ENCODE measurements around the gene HIPK2.

The HIPK2 gene

DNA sequence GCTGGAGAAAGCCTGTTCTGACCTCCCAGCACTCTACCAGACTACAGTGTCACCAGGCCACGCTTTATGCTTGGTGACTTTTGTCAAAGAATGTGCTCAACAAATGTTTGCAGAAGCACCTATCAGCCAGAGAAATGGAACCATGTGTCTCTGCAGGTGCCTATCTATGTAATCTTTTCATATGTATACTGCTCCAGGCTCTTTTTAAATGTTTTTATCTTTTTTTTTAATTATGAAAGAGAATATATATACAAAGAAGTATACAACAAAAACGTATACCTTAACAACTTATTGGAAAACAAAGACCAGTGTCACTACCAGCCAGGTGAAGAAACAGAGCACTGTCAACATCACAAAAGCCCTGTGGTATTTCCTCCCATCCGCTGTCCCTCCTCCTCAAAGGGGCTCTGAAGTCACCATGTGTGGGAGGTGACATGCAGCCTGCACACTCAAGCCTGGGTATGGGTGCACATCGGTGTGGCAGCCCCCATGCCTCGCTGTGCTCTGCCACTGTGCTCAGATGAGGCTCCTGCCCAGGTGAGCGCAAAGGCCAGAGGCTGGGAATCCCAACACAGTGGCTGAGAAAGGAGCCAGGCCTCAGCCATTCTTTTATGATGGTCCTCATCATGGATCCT lies 133.7 kb downstream of the HIPK2 start:
- H3K9ac ChIP-seq = no peak overlapping the region
- no peak overlapping the region for H3K27ac ChIP-seq
- TF ChIP-seq, protein P1, sequence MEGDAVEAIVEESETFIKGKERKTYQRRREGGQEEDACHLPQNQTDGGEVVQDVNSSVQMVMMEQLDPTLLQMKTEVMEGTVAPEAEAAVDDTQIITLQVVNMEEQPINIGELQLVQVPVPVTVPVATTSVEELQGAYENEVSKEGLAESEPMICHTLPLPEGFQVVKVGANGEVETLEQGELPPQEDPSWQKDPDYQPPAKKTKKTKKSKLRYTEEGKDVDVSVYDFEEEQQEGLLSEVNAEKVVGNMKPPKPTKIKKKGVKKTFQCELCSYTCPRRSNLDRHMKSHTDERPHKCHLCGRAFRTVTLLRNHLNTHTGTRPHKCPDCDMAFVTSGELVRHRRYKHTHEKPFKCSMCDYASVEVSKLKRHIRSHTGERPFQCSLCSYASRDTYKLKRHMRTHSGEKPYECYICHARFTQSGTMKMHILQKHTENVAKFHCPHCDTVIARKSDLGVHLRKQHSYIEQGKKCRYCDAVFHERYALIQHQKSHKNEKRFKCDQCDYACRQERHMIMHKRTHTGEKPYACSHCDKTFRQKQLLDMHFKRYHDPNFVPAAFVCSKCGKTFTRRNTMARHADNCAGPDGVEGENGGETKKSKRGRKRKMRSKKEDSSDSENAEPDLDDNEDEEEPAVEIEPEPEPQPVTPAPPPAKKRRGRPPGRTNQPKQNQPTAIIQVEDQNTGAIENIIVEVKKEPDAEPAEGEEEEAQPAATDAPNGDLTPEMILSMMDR (conservative IDR thresholded peaks at IDR 0.05; ENCODE audit: low read depth, low read length) = no peak
- no peaks in the 10 kb centered on the region for H3K36me3 ChIP-seq (ENCODE audit: insufficient read depth)
- peaks cover under 1% of the 10 kb centered on the region for H3K4me1 ChIP-seq (ENCODE audit: low read depth, poor library complexity, severe bottlenecking)
- H4K20me1 ChIP-seq (ENCODE audit: insufficient read depth) = no peaks in the 10 kb centered on the region
- H3K79me2 ChIP-seq (ENCODE audit: insufficient read depth, low read depth) = no peaks in the 10 kb centered on the region
- no peak overlapping the region for H2AFZ ChIP-seq (ENCODE audit: low read depth)
- H3K4me3 ChIP-seq (IDR thresholded peaks at IDR 0.05; ENCODE audit: insufficient read depth, low read depth, low read length) = no peak overlapping the region
- no peaks in the 10 kb centered on the region for H3K27me3 ChIP-seq (ENCODE audit: insufficient read depth, low read depth)
- no peak overlapping the region for H3K4me2 ChIP-seq

DNA sequence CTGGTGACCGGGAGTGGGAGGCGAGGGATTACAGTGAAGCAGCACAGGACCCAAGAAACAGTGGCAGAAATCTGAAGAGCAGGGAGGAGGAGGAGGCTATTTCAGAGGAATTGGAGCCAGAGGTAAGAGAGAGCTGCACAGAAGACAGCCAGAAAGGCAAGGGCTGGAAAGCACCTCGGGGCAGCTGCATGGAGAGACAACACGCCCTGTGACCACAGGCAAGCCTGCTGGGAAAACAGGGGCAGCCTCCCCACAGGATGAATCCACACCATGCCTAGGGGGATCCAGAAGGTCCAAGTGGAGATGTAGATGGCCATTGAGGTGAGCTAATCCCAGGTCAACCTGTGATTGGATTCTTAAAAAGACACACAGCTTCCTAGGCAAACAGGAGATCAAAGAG lies 135.5 kb downstream of the HIPK2 start:
- Histone ChIP-seq H3K36me3 (ENCODE audit: insufficient read depth) (no peaks in the 10 kb centered on the region), H4K20me1 (ENCODE audit: insufficient read depth) (no peaks in the 10 kb centered on the region), H3K9ac (no peak overlapping the region), H3K79me2 (ENCODE audit: insufficient read depth, low read depth) (no peaks in the 10 kb centered on the region), H3K4me1 (ENCODE audit: low read depth, poor library complexity, severe bottlenecking) (no peaks in the 10 kb centered on the region), H2AFZ (ENCODE audit: low read depth) (no peak overlapping the region), H3K27ac (no peak overlapping the region), H3K4me3 (IDR thresholded peaks at IDR 0.05; ENCODE audit: insufficient read depth, low read depth, low read length) (no peak overlapping the region), H3K27me3 (ENCODE audit: insufficient read depth, low read depth) (no peaks in the 10 kb centered on the region), H3K4me2 (no peak overlapping the region)
- TF ChIP-seq, protein P1 (conservative IDR thresholded peaks at IDR 0.05; ENCODE audit: low read depth, low read length) = no peak

DNA sequence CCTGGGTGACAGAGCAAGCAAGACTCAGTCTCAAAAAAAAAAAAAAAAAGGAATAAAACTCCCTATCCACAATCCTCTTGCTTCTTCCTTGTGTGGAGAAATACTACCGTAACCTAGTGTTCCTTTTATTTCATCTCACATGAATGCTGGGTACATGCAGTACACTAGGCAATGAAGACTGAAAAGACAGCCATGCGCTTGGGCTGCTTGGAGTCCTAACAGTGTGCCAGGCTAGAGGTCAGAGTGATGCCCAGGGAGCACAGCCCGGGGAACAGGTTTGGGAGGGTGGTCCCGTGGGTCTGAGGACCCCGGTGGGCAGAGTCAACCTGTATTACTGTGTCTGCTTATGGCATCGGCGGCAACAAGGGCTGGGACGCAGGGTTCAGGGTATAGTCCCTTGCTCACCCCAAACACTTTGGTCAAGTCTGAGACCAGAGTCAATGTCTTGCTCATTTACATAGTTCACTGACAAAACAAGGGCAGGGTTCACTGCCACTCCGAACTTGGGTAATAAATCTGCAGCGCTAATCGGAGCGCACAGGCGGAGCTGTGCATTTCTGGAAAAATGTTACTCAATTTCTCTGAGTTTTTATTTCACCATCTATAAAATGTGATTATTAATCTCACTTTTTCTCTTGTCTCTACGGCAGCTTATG lies 136.3 kb downstream of the HIPK2 start:
- no peak overlapping the region for H2AFZ ChIP-seq (ENCODE audit: low read depth)
- H3K79me2 ChIP-seq (ENCODE audit: insufficient read depth, low read depth) = no peaks in the 10 kb centered on the region
- H3K9ac ChIP-seq = no peak overlapping the region
- H3K27me3 ChIP-seq (ENCODE audit: insufficient read depth, low read depth) = no peaks in the 10 kb centered on the region
- no peaks in the 10 kb centered on the region for H3K4me1 ChIP-seq (ENCODE audit: low read depth, poor library complexity, severe bottlenecking)
- H3K4me2 ChIP-seq = no peak overlapping the region
- H3K27ac ChIP-seq = no peak overlapping the region
- H3K4me3 ChIP-seq (IDR thresholded peaks at IDR 0.05; ENCODE audit: insufficient read depth, low read depth, low read length) = no peak overlapping the region
- H3K36me3 ChIP-seq (ENCODE audit: insufficient read depth) = no peaks in the 10 kb centered on the region
- no peaks in the 10 kb centered on the region for H4K20me1 ChIP-seq (ENCODE audit: insufficient read depth)
- TF ChIP-seq, protein P1 (conservative IDR thresholded peaks at IDR 0.05; ENCODE audit: low read depth, low read length) = no peak

DNA sequence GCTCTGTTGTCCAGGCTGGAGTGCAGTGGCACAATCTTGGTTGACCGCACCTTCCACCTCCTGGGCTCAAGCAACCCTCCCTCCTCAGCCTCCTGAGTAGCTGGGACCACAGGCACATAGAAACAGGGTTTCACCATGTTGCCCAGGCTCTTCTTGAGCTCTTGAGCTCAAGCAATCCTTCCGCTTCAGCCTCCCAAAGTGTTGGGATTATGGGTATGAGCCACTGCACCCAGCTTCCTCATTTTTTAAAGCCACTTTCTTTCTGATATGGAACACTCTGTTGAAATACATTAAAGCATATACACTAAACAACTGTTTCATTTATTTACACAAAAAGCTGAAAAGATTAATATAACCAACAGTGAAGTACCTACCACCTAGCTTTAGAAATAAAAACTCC lies 137.1 kb downstream of the HIPK2 start:
- H3K4me3 ChIP-seq (IDR thresholded peaks at IDR 0.05; ENCODE audit: insufficient read depth, low read depth, low read length) = no peak overlapping the region
- H3K27ac ChIP-seq = no peak overlapping the region
- no peaks in the 10 kb centered on the region for H3K4me1 ChIP-seq (ENCODE audit: low read depth, poor library complexity, severe bottlenecking)
- H4K20me1 ChIP-seq (ENCODE audit: insufficient read depth) = no peaks in the 10 kb centered on the region
- TF ChIP-seq, protein P1 (conservative IDR thresholded peaks at IDR 0.05; ENCODE audit: low read depth, low read length) = no peak
- H3K27me3 ChIP-seq (ENCODE audit: insufficient read depth, low read depth) = no peaks in the 10 kb centered on the region
- no peaks in the 10 kb centered on the region for H3K36me3 ChIP-seq (ENCODE audit: insufficient read depth)
- no peak overlapping the region for H3K9ac ChIP-seq
- no peak overlapping the region for H2AFZ ChIP-seq (ENCODE audit: low read depth)
- no peak overlapping the region for H3K4me2 ChIP-seq
- H3K79me2 ChIP-seq (ENCODE audit: insufficient read depth, low read depth) = no peaks in the 10 kb centered on the region

Measured in KMS-11 (cell line).